Midbrain (tissue), 1 donor: Measurements from ENCODE around the gene BBS9.

Experiments used
- DNase-seq: peaks from one replicate; lab custom pipeline; 2025; lab: John Stamatoyannopoulos, UW

BBS9 gene

DNA sequence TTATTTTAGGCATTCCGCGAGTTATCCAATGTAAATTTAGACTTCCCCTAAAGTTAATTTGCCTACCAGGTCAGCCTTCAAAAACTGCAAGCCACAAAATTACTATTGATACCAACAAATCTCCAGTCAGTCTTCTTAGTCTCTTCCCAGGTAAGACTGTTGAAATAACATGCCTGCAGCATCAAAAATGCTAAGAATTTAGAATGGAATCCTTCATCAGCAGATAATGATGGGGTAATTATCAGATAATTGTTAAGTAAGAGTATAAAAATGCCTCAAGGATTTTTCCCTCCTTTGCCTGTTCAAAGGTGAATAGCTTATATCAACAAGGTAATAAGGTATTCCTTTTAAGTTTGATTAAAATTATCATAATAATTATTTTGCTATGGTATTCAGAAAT lies 228.5 kb downstream of the BBS9 start:
- no peak for DNase-seq

DNA sequence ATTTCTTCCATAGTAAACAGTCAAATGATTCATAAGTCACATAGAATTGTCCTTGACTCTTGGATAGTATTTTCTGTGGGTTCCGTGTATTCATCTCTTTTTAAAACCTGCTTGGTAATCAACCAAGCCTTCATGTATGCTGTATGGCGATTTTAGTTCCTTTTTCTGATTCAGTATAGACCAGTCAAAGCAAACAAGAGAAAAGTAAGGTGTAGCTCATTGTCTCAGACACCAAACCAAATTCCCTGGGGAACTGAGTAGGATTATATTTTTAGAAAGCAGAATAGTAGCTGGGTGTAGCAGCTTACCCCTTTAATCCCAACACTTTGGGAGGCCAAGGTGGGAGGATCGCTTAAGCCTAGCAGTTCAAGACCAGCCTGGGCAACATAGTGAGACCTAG lies 240.5 kb downstream of the BBS9 start:
- DNase-seq: no peak

DNA sequence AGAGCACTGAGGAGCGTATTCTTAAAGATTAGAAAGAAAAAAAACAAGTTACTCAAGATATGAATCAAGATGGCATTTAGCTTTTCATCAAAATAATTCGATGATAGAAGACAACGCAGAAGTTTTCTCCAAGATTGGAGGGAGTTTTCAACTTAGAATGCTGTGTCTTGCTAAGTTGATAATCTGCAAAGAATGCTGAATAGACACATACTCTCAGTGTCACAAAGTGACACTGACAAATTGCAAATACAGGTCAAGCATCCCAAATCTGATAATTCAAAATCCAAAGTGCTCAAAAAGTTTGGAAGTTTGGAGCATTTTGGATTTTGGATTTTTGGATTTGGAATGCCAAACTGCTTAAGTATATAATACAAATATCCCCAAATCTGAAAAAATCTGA lies 243.8 kb downstream of the BBS9 start:
- DNase-seq: no peak

DNA sequence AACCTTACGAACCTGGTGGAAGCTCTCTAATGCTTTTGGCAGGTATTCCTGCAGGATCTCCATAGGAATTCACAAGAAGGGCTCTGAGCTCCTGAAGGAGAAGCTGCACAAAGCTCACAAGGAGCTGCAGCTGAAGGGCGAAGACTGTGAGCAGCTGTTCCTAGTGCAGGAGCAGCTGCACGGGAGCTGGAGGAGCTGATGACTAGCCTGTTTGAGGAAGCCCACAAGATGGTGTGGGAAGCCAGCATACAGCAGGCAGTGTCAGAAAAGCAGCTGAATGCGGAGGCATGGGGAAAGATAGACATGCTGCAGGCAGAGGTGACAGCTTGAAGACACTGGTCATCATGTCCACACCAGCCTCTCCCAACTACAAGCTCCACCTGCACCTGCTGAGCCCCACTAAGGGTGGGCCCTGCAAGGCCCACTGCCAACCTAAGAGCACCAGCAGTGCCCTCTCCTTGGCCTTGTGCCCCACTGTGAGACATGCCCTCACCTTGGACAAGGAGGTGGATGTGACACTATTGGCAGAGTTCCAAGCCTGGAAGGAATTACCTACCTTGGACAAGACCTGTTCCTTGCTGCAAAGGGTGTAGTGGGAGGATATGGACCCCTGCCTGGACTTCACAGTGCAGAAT lies 250.6 kb downstream of the BBS9 start:
- DNase-seq: no peak

DNA sequence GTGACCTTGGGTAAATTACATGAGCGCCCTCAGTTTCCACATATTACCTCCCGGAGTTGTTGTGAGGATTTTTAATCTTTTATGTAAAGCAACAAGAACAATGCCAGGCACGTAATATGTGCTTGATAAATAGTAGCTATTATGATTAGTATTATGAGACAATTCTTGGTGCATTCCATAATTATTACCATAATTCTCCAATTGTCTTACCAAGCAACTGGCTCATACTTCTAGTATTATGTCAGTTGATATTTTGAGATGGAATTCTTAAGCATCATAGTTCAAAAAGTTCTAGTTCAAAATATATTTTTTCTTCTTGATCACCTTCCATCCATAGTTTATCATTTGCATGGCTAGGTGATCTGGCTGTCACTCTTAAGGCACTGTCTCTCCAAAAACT lies 259.0 kb downstream of the BBS9 start:
- no peak for DNase-seq

DNA sequence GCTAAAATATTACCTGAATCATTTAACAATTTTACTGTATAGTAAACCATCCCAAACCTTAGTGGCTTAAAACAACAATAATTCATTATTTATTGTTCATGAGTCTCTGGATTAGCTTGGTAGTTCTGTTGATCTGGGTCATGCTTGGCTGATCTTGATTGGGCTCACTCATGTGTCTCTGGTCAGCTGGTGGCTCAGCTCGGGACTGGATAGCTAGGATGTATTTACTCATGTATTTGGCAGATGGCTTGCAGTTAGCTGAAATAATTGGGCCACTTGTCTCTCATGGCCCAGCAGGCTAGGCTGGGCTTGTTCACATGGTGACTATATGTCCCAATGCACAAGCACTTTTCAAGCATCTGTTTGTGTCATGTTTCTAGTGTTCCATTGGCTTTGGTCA lies 262.8 kb downstream of the BBS9 start:
- DNase-seq: no peak

DNA sequence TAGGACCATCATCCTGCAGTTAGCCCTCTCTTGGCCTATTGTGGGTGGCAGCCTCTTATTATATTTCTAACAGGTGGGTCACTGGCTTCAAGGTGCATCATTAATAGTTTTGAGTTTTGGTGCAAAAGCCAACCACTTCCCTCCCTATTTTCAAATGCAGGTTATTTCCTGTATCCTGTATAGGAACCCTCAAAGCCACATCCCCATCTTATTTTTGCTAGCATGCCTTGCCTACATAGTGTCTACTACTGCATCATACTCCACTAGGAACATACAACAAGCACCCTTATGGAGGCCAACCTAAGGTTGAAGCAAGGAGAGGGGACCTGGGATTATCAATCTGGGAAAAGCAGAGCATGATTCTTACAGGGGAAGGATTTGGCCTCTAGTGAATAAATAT lies 264.4 kb downstream of the BBS9 start:
- DNase-seq: no peak

DNA sequence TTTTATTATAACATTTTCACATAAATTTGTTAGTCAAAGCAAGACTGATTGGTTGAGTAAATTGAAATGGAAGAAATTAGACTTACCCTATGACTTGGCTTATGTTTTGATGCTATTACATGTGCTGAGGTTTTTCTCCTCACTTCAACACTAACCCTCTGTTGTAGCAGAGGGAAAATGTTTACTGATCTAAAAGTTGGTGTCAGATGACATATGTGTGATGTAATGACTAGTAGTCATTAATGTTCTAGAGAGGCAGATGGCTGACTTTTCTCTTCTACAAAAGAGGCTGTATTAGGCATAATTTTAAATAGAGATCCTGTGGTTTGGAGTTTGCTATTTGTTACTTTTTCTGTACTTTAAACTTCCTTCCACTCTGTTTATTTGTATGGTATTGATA lies 266.0 kb downstream of the BBS9 start:
- DNase-seq: no peak

DNA sequence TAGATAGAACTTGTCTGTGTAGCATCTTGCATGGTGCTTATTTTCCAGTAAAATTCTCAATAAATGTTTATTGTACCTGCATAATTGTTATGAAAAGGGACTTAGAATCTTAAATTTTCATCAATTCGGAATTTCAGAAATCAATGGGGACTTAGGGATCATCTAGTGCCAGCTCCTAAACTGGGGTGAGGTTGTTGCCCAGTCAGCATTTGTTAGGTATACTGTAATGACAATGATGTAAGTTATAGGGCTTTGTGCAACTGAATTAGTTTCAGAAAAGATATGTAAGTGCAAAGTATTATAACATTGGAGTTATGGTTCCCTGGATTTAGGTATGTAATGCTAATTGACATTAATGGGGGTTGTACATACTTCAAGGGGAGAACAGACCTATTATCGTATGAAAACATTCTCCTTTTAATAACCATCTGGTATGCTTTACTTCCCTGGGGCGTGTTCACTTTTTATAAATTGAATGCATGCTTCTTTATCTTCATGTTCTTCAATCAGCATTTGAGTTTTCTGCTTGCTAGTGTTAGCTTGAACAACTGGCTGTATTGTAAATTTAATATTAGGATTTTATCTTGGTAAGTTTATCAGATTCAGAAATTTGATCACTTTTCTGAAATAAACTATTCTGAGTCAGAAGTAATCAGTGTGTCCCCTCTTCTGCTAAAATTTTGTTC lies 270.3 kb downstream of the BBS9 start:
- no peak for DNase-seq

DNA sequence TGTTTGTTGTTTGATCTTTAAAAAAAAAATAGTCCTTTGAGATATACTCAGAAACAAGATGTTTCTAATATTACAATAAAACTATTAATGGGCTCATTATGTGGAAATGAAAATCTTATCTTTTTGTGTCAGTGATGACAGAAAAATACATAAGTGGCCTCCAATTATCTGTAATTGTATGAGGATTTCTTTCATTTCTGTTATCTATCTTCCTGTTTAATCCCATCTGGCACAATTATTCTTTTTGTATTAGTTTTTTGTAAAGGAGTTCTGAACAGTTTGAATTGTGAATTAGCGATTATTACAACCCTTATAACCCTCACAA lies 270.8 kb downstream of the BBS9 start:
- DNase-seq: no peak

DNA sequence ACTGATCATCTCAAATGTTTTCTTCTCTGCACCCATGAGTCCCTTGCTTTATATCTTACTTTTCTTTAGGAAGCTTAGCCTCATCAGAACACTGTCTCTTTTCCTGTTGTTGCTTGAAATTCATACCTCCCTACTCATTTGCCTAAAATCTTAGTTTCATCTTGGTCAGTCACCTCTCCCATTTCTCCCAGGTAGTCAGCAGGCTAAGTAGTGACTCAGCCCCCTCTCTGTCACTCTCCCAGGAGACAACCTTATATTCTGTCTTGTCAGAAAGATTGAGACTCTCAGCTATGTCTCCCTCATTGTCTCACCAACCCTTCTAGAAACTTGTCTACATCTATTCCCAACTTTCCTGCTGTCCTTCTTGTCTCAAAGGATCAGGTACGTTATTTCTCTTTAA lies 280.9 kb downstream of the BBS9 start:
- no peak for DNase-seq

DNA sequence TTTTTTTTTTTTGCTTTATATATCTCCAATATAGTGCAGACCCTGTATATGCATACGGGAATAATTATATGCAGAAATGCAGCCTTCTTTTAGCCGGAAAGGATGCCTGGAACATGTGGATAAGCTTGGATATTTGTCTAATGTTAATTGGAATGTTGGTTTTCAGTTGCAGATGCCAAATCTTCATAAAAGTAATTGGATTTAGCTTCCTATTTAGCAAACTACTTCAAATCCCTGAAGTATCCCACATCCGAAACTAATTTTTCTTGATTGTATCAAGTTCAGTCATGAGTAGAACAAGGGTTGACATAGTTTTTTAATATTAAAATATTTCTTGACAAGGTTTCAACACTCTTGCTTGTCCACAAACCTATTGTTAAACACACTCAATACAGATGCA lies 281.7 kb downstream of the BBS9 start:
- DNase-seq: no peak

DNA sequence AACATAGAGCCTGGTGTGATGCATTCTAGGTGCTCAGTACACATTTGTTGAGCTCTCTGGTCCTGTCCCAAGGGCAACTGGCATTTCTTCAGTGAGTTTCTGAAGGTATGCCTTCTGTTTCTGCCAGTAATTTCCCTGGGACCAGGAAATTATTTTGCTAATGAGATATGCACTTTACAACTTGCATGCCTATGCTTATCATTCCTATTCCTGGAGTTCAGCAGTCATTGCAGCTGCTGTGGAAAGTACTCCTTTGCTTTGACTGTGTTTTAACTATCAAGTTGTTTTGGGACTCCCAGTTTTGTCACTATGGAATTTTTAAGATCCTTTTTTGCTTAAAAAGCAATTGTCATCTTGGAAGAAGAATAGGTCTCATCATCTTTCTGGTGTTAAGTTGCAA lies 283.0 kb downstream of the BBS9 start:
- DNase-seq: no peak

DNA sequence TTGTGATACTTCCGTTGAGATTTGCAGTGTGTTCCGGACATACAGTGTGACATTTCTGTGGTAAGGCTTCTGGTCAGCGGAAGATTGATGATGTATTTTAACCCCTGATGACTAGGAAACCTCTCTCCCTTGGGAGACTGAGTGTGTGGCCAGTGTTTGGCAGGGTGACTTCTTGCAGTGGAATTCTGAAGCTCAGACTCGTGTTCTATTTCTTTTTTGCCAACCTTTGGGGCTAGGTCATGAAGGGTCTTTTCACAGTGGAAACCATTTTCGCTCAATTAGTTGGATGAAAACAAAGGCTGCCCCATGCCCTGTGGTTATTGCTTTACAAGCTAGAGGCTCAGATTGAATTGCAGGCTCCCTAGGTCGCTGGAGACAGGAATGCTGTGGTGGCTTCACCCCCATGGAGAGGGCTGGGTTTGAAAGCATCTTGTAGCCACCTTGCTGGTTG lies 288.9 kb downstream of the BBS9 start:
- DNase-seq: no peak

DNA sequence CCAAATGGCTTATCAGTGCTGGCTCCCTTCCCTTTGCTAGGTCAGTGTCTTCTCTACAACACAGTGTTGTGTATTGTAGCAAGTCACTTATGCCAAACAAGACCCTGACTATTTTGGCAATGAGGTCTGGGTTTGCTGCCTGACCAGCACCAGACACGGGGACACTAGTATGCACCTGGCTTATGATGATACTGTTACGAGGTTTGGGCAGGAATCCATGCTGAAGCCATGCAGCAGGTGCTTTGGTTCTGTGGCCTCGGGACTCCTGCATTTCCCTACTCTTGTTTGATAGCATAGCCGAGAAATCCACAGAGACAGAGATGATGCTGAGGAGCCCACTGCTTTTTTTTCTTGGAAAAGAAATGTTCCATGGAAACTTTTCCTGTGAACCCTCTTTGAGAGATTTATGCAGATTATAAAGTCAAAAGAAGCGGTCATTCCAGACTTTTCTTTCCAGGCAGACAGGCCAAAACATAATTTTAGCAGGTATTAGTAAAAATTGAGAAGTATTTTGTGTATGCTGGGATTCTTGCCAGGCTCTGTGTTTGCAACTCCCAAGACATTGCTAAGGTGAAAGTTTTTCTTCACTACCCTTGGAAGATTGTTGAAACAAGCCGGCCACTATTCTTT lies 291.1 kb downstream of the BBS9 start:
- DNase-seq: no peak

DNA sequence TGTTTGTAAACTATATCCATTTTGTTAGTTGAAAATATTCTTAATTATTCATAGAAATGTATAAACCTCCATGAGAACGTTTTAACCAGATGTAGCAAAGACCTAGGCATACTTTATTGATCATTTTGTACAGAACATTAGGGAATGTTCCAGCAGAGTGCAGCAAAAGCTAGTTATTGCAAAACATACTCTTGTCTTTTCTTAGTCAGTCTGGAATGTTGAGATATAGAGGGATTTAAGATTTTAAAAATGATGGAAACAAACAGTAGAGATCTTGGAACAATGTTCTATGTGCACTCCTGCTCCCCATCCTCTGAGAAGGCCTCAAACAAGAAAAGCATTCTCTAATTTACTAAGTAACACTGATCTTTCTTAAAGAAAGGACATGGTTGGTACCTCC lies 292.1 kb downstream of the BBS9 start:
- no peak for DNase-seq

DNA sequence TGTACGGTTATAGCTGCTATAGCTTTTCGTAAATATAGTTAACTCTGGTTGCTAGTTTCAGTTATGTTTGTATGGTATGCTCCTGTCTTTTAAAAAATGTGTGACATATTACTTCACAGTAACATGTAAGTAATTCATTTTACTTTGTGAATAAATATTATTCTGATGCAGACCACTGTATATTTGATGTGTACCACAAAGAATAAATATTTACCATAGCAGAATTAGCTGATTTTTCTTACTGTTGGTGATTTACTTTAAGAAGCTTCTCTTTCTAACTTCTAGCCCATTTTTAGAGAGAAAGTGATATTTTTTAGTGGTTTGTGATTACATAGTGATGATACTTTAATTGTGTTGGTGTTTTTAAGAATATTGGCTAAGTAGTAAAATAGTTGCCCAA lies 292.8 kb downstream of the BBS9 start:
- DNase-seq: no peak

DNA sequence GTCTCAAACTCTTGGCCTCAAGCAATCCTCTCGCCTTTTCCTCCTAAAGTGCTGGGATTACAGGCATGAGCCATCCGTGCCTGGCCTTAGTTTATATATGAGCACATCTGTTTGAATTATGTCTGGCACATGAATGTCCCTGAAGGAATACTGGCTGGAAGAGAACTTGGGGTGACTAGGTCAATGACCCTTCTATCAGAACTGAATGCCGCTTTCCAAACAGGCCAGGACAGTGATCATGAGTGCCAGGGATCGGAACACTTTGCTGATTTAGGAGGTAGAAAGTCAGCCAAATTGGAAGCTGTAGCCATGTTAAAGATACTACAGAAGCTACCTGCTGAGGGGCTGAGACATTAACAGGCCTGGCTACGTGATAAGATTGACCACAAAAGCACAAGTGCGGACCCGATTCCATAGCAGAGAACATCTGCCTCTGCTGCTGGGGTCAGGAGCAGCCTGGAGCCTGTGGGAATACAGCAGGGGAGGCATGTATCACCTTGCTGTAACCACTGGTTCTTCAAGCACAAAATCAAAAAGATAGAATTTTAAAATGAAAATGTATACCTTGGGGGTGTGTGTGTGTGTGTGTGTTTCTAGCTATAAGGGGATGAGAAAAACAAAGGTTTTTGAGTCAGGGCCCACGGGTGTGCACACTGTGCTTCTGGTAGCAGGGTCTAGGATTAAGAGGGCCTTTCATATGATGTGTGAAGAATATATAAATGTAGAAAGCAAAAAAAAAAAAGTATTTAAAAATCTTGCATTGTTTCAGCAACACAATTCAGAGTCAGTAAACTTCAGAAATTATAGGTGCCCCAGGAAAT lies 293.7 kb downstream of the BBS9 start:
- DNase-seq: no peak

DNA sequence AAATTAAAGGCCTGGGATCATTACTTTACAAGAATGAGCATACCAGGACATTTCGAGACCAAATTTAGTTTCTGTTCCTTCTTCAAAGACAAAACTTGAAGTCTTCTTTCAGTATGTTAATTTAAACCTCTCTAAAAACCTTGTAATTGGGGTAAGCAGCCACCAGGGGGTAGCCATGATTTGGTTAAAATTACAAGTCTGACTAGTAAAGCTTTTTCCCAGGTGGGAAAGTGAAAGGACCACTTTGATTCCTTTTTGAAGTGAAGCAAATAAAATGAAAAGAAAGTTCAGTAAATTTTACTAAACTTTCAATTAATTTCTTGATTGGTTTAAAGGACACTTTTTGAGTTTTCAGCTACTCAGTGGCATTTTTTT lies 294.3 kb downstream of the BBS9 start:
- no peak for DNase-seq

DNA sequence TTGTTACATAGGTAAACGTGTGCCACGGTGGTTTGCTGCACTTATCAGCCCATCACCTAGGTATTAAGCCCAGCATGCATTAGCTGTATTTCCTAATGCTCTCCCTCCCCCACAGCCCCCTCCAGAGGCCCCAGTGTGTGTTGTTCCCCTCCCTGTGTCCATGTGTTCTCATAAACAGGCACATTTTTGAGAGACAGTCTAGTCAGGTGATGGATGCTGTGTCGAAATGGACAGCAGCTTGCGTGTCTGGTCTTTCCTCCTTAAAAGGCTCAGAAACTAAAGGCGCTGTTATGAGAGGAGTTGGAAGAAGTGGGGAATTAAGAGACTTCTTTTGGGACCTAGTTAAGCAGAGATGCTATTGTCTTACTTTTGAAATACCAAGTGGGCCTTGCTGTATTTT lies 296.0 kb downstream of the BBS9 start:
- no peak for DNase-seq

DNA sequence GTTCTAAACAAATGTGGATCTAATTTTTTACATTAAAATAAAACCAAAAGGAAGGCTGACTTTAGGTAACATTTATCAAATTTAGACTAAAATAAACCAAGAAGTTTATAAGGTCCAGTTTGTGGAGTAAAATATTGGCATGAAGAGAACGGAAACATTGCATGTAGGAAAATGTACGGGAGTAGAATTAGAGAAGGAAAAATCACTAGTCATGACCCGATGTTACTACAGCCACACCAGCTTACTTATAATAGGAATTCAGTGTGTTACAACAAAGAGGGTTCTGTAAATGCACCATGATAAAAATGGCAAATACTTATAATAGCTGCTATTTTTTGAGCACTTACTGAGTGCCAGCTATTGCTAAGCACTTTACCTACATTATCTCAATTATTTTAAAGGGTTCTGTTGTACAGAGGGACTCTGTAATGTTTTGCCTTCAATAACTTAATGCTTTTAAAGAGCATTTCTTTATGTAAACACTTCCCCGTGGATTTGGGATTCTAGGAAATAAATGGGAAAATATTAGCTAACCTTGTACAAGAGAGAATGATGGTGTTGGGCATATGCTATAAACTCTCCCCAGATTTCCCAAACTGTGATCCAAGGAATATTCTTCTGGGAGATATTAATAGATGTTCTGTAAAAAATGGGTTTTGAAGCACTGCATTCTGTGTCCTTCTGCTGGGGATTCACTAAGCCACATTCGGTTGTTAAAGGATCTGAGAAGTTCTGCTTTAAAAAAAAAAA lies 296.7 kb downstream of the BBS9 start:
- DNase-seq: no peak

DNA sequence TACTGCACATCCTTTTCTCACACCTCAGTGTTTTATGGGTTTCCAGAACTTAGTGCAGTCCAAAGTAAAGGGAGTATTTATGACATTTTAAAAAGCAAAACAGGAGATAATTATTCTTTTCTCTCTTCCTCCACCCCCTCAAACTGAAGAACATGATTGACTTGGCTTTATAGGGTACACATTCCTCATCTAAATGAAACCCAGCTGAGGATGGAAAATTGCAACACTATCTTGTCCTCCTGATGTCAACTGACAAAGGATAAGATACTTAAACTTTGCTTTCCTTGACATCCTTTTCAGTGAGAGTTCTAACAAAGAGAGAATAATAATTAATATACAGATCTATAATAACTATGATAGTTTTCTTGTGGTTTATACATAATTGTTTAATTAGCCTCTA lies 299.1 kb downstream of the BBS9 start:
- DNase-seq: no peak
